NCI-H2227 treated with DMSO at 0.1 percent for 48 hours (cell line): ENCODE data around the gene DCBLD1.

Source experiments
- DNase-seq: peaks from one replicate; lab custom pipeline; 2025; lab: John Stamatoyannopoulos, UW

DCBLD1 gene

DNA sequence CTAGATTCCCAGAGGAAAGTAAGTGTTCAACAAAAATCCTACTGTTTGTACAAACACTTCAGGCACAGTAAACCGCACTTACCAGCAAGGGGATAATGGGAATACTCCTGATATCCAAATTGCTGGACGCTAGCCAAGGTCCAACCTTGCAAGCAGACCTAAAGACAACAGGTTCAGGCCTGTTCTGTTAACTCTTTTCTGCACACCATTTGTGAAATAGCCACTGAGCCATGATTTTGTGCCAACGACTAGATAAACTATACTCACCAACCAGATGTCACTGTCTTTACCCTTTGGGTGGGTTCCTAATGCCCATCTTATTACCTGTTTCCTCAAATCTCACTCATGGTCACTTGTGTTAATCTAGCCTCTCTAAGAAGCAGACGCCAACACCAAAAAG lies 76.3 kb downstream of the DCBLD1 start:
- DNase-seq, result no peak

- no peak for DNase-seq
Measured at GRCh38 chr6:117559299-117559698, 76.8 kb downstream of the DCBLD1 start.

- no peak for DNase-seq
Measured at GRCh38 chr6:117561128-117561527, 78.7 kb downstream of the DCBLD1 start.

DNA sequence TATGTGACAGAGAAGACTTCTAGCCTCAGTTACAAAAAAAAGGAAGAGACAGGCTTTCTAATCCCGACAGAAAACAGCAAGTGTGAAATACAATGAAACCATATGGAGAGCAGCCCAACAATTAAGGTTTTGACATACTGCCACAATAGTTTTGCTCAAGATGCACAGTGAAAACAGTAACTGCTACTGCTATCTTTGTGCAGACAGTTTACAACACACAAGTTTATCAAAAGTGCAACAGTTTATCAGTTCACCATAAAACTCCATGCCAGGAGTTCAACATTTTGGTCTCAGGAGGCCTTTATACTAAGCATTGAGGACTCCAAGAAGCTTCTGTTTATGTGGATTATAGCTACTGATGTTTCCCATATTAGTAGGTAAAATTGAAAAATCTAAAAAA lies 82.2 kb downstream of the DCBLD1 start:
- no peak for DNase-seq

GRCh38 chr6:117568247-117568646 lies 85.8 kb downstream of the DCBLD1 start:
- DNase-seq, result no peak

DNA sequence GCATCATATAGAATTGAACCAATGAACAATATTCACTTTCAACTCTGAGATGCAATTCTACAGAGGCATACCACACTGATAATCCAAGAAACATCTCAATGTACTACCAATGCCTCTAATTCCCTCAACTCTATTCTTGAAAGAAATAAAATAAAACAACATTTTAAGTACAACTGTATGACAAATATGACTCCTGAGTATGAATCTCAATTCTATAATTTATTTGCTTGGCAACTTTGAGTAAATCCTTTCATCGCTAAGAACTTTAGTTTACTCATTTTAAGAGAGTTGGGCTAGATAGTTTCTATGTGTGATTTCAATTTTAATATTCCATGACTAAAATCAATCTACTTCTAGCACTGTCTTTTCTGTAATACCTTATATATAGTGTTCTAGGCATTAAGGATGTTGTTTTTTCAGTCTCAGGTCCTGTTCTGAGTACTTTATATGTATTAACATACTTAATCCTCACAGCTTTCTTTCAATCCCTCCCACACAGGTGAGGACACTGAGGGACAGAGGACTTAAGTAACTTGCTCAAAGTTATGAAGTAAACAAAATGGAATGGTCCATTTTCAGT lies 86.4 kb downstream of the DCBLD1 start:
- DNase-seq, result no peak

DNA sequence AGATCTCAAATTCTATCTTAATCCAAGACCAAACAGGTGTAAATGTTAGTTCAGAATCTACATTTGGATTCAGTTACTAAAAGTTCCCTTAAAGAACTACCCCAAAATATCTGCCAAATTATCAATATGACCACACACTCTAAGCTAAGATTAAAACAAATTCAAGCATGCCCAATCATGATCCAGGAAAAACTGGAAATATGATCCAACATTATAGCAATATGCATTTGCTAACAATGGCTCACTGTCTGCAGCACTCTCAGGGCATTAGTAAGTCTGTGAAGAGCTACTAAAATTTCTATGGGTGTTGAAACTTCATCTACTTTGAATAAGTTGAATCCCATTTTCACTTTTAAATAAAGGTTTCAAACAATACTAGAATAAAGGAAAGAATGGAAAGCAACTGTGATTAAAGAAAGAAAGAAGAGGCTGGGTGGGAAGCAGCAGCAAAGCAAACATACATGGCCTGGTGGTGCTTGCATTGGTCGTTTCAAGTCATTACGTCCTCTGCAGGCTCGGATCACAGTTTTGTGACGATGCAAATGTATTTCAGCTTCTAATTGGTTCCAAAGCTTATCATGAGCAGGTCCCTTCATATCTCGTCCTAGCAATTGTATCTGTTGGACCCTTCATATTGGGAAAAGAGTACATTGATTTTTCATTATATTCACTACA lies 90.7 kb downstream of the DCBLD1 start:
- no peak for DNase-seq

DNA sequence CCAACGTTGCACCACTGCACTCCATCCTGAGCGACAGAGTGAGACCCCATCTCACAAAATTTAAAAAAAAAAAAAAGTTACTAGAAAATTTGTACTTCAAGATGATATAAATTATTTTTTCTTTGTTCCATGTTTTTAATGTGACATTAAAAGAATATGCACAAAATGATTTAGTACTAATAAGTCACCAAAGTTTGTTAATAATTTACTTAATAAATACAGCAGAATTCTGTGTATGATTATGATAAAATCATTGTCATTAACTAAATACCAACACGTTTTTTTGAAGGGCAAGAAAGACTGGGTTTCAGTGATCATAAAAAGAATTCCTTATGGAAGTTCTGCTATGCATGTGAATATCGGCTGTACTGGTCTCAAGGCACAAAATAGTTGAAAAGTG lies 91.7 kb downstream of the DCBLD1 start:
- DNase-seq, result no peak

GRCh38 chr6:117585647-117586046 lies 103.2 kb downstream of the DCBLD1 start:
- no peak for DNase-seq

DNA sequence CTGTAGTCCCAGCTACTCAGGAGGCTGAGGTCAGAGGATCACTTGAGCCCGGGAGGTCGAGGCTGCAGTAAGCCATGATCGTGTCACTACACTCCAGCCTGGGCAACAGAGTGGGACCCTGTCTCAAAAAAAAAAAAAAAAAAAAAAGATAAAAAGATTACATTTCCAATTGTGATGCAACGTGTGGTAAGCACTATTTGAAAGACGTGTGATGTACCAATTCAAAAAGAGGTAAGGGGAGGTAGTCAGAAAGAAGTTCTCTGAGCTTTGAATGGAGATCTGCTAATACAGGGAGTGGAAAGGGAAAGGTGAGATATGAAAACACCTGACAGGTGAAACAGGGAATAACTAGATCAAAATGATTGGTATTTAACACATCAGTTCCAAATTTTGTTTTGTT lies 108.0 kb downstream of the DCBLD1 start:
- no peak for DNase-seq

- DNase-seq, result no peak
Measured at GRCh38 chr6:117591405-117591804, 108.9 kb downstream of the DCBLD1 start.

- DNase-seq, result no peak
Measured at GRCh38 chr6:117592983-117593759, 110.7 kb downstream of the DCBLD1 start.

DNA sequence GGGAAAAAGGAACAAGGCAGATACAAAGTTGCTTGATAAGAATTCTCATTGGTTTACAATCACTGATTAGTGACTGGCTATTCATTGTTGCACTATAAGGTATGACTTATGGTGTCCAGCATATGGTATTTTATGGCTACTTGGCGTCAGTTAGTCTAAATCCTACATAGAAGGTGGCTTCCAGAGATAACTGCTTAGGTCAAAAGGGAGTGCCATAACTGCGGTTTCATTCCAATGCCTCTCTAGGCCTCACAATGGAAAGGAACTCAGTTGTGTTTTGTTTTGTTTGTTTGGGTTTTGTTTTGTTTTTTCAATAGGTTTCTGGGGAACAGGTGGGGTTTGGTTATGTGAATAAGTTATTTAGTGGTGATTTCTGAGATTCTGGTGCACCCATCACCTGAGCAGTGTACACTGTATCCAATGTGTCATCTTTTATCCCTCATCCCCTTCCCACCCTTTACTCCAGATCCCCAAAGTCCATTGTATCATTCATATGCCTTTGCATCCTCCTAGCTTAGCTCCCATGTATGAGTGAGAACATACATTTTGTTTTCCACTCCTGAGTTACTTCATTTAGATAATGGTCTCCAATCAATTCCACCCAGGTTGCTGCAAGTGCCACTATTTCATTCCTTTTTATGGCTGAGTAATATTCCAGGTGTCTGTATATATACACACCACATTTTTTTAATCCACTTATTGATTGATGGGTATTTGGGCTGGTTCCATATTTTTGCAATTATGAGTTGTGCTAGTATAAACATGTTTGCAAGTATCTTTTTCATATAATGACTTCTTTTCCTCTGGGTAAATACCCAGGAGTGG lies 112.8 kb downstream of the DCBLD1 start:
- no peak for DNase-seq

GRCh38 chr6:117597755-117598154 lies 115.3 kb downstream of the DCBLD1 start:
- no peak for DNase-seq
